ENCODE measurements around the gene THSD4.
"Not testable (repeated sequence)": the region's sequence is repeated elsewhere in the genome, so short reads cannot be mapped to it uniquely, and the experiment has no call there.

THSD4 gene

DNA sequence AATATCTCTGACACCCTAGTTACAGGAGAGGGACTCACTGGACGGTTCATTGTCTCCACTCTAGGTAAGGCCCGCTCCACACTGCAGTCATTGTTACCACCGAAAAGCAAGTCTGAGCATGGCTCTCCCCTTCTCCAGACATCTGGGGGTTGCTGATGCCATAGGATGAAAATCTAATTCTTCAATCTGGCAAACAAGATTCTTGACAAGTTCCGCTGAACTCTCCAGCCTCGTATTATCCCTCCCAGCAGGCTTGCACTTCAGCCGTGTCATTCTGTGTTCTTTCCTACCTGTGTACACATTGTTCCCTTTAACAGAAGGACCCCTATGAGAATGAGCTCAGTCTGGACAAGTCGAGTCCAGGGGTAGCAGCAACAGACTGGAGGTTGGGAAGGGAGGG, 542.8 kb downstream of the THSD4 start:
- DNase-seq (ENCODE audit: low spot score) = no peak

DNA sequence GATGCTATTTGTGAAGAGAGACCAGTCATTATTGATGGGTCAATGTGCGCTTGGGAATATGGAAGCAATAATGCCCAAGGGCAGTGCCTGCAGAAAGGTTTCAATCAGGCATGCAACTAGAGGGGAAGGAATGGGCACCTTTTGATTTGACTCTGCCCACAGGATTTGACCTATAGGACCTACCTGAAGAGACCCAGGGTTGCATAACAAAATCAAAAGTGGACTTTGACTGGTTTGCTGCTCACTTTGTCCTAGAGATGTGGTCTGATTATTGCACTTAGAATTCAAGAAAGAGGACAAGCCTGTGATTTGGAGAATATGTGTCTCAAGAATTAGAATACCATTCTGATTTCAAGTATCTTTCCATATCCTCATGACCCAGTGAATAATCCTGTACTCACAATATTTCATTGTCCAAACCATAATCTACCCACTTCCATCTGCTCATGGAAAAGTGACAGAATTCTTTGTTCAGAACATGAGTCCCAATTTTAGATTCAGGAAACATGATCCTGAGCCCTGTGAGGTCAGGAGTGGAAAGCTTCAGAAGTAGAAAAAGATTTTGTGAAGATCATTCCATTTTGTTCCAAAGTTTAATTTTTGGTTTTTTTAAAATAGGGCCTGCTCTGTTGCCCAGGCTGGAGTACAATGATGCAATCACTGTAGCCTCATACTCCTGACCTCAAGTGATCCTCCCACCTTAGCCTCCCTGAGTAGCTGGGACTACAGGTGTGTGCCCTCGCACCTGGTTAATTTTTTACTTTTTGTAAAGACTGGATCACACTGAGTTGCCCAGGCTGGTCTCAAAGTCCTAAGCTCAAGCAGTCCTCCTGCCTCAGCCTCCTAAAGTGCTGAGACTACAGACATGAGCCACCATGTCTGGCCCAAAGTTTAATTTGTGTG, 543.8 kb downstream of the THSD4 start:
- DNase-seq (ENCODE audit: low spot score) = no peak

DNA sequence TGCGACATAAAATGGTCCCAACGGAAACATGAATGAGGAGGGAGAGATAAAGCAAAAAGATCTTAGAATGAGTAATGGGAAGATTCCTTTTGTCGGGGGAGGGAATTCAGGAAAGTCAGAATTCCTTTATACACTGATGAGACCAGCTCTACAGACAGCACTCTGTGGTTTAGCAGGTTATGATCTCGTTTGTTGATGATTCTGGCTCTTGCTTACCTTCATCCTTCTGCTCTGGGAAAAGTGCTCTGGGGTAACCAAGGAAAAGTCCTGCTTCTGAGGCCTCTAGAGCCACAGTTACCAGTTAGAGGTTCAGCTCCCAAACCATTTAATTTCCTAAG, 544.4 kb downstream of the THSD4 start:
- DNase-seq (ENCODE audit: low spot score) = no peak

DNA sequence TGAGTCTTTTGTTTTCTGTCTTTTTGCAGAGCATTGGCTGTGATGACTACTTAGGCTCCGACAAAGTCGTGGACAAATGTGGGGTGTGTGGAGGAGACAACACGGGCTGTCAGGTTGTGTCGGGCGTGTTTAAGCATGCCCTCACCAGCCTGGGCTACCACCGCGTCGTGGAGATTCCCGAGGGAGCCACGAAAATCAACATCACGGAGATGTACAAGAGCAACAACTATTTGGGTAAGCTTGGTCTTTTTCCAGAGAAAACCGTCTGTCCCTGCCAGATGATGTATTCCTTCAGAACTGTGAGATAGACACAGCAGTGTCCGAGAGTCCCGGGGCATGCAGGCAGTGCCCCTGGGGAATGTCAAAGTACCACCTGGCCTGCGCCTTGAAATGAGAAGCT, 545.2 kb downstream of the THSD4 start:
- peak; percentile 37 for DNase-seq (ENCODE audit: low spot score)

DNA sequence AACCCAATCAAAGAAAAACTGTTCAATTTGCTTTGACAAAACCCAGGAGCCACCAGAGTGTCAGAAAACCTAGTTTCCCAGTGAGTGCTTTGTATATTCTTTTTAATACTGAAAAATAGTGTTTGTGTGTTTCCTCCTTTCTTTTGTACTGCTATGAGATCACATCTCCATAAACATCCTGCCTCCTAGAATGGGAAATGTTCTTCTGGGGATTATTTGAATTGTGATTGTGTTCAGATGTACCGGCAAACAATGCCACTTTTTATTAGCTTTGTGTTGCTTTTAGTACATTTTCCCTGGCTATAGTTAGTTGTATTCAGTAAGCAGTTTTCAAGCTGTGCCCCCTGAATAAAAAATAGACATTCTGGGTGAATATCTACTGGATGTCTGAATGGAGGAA, 547.0 kb downstream of the THSD4 start:
- DNase-seq (ENCODE audit: low spot score) = peak; percentile 60

DNA sequence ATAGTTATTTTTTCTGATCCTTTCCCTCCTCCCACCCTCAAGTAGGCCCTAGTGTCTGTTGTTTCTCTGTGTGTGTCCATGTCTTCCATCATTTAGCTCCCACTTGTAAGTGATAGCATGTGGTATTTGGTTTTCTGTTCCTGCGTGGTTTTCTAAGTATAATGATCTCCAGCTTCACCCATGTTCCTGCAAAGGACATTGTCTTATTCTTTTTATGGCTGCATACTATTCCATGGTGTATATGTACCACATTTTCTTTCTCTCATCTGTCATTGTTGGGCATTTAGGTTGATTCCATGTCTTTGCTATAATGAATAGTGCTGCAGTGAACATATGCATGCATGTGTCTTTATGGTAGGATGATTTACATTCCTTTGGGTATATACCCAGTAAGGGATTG, 549.4 kb downstream of the THSD4 start:
- no peak for DNase-seq (ENCODE audit: low spot score)

DNA sequence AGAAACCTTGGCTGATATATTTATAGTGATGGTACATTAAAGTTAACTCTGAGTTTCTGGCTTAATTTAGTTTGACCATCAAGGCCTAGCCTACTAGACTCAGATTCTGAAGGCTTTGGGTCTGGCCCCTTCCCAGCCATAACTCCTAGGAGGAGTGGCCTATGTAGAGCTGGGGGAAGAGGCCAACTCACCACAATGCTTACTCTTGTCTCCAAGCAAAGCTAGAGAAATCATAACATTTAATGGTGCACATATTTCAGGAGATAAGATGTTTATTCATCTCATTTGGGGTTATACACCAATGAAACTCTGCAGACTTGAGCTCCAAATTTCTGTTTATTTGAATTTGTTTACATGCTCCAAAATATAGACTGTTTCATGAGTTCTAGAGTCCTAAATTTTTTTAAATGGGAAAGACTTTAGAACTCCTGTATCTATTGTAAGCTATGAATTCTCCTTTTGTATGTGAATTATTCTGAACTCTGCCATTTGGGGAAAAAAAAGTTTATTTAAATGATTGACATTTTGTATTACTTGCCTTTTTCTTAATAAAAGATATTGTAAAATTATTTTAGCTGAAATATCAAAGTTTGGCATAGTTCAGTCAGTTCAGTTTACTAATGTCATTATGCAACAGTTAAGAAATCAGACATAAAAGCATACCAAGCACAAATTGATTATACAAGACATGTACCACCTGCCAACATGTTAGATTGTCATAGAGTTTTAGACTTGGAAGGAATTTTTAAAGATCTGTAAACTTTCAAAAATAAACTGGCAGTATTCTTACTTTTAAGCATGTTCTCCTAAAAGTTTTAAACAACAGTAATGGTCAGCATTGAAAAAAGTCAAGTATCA, 551.7 kb downstream of the THSD4 start:
- DNase-seq (ENCODE audit: low spot score) = no peak

DNA sequence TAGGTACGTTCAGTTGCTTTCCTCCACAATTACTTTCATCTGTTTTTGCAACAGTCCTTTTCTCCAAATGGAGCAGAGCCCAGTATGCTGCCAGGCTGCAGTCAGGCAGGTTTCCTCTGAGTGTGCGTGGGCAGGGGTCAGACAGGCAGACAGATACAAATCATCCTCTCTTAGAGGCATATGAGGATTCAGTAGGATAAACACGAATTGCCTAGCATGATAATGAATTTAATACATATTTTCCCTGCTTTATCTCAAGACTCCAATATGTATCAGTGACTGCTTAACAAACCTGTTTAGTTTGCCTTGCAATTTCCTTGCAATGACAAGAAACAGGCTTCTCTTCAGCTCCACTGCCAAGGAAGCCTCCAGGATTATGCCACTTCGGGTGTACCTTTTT, 554.4 kb downstream of the THSD4 start:
- DNase-seq (ENCODE audit: low spot score) = no peak

DNA sequence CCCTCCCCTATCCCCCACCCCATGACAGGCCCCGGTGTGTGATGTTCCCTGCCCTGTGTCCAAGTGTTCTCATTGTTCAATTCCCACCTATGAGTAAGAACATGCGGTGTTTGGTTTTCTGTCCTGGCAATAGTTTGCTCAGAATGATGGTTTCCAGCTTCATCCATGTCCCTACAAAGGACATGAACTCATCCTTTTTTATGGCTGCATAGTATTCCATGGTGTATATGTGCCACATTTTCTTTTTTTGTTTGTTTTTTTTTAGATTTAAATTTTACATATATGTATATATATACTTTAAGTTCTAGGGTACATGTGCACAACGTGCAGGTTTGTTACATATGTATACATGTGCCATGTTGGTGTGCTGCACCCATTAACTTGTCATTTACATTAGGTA, 555.0 kb downstream of the THSD4 start:
- DNase-seq (ENCODE audit: low spot score) = not testable (repeated sequence)

DNA sequence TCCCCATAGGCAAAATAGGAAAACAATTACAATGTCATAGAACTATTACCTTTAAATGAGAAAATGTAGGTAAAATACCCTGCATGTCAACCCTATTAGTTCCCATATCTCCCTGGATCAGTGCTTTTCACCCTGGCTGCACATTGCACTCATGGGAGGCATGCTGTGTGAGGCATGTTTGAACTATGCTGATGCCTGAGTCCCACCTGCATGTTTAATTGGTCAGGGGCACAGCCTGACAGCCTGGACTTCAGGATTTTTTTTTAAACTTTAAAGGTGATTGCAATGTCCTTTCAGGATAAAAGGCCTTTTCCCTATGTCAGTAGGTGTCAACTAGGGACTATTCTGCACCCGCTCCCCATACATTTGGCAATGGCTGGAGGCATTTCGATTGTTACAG, 559.1 kb downstream of the THSD4 start:
- DNase-seq (ENCODE audit: low spot score) = no peak

DNA sequence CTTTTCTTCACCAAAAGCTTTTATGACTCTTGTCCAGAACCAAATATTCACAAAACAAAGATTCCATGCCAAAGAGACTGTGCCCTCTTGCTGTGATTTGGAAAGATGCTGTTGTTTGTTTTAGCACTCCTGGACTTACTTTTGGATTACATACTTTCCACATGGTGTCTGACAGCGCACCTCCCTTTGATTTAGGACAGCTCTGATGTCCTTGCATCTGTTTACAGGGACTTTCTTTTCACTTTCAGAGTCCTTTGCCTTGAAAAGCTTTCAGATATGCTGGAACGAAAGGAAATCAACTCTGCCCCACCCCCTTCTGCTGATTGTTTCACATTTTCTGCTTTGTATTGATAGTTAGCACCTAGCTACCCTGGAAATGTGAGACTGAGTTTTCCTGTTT, 562.1 kb downstream of the THSD4 start:
- no peak for DNase-seq (ENCODE audit: low spot score)

DNA sequence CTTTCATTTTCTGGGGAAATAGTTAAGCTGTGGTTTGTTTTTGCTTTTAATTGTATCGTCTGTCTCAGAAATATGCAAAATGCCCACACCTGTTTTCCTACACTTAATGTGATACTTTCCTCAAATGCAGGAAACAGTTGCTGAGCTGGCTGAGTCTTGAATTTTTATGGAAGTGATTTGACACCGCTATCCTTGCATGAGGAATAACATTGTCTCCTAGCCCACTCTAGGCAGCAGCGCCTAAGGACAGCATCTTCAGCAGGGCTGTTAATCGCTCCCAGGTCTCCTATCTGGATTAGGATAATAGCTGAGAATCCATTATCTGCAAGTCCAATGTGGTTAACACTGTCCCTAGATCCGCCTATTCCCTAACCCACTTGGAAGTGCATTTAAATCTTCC, 562.5 kb downstream of the THSD4 start:
- no peak for DNase-seq (ENCODE audit: low spot score)

DNA sequence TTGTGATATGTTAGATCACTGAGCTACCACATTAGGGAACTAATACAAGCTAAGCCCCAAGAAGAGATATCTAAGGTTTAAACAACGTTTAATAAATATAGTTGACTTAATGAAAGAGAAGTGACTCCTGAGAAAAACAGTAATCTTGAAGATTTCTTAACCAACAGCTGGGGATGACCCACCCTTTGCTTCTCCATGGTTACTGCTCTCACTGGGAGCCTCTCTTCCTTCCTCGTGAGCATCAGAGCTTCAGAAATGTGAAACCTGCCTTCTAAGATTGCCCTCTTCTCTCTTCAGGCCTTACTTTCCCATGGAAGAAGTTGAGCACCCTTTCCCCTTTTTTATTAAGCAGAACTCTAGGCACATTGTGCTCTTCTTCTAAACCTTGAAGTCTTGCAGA, 562.9 kb downstream of the THSD4 start:
- DNase-seq (ENCODE audit: low spot score) = no peak

DNA sequence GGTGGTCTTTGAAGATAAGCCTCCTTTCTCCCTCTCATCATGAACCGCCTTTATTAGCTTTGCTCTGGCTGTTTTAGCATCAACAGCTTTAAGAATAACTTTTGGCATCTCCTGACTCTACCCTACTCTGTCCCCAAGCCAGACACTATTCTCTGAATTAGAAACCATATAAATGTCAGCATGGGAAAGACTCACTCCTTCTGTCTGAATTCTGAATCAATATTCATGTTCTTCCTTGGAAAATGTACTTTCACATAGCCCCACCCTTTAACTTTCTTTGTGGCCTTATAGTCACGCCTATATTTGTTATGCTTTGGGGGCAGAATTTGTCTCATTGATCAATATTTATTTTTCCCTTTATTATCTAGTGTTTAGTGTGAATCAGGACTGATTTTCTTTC, 563.3 kb downstream of the THSD4 start:
- DNase-seq (ENCODE audit: low spot score) = no peak

DNA sequence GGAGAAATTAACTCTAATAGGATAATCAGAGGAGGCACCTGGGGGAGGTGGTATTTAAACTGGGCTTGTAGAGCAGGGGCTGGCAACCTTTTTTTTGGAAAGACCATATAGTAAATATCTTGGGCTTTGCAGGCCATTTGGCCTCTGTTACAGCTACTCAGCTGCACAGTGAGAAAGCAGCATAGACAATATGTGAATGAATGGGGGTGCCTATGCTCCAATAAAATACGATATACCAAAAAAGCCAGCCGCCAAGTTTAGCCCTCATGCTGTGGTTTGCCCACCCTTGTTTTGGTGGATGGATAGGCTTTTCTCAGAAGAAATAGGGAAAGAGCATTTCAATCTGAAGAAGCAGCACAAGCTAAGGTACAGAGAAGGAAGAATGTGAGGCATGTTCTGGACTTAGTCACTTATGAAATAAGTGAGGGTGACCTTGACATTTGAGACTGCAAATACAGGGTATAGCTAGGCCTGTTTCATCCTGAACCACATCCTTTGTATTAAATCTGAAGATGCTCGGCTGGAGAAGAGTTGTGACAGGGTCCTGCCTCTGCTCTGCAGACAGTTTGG, 564.0 kb downstream of the THSD4 start:
- DNase-seq (ENCODE audit: low spot score) = no peak

DNA sequence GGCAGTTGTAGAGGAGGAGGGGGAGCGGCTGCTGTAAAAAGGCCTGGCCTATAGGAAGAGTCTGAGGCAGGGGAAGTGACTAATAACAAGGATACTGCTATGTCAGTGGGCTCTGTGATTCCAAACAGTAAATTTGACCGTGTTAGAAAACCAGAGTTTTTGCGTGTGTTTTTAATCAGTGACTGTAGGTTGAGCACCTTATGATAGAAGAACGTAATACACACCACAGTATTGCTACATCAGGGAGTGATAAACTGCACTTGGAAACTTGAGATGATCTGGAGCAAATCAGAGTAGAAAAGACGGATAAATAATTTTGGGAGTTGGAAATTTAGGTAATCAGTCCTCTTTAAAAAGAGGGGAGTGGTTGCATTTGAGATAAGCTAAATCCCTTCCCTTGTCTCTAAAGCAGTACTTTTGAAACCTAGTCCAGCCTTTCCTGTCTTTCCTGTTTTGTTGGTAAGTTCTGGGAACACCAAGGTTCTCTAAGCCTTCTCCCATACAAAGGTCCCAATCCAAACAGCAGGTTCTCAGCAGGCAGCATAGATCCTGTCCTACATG, 564.6 kb downstream of the THSD4 start:
- no peak for DNase-seq (ENCODE audit: low spot score)

DNA sequence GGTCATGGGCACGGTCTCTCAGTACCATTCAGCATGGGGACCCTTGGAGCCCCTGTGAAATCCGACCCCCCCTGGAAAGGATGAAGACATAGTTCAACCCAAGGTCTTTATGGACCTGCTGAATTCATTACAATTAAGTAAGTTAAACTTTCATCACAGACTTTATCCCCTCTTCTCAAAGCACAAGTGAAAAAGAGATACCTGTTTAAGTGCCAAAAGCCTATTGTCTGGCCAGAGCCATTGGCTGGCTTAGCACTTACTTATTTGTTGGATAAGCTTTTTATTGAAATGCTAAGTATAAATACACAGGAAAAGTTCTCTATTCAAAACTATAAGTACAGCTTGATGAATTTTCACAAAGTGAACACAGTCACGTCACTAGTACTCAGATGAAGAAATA, 566.7 kb downstream of the THSD4 start:
- no peak for DNase-seq (ENCODE audit: low spot score)

DNA sequence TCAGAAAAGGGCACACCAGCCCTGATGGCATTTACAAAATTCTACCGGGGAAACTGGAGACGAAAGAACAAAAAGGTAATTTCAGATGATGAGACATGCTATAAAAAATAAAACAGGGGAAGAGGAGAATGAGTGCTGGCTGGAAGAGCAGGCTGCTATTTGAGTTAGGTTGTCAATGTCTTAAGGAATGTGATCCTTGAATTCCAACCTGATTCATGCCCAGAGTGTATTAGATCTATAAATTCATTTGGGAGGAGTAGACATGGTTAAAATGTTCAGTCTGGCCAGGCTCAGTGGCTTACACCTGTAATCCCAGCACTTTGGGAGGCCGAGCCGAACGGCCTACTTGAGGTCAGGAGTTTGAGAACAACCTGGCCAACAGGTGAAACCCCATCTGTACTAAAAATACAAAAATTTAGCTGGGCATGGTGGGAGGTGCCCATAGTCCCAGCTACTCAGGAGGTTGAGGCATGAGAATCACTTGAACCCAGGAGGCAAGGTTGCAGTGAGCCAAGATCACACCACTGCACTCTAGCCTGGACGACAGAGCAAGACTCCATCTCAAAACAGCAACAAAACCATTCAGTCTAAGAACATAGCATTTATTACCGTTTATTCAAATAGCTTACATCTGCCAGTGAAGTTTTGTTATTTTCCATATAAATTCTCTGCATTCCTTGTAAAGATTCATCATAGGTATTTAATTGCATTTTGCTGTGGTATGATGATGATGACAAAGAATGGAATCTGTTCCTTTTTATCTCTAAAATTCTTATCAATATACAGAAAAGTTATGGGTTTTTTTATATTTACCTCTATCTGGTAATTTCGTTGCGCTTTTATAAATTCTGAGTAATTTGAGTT, 568.4 kb downstream of the THSD4 start:
- no peak for DNase-seq (ENCODE audit: low spot score)

DNA sequence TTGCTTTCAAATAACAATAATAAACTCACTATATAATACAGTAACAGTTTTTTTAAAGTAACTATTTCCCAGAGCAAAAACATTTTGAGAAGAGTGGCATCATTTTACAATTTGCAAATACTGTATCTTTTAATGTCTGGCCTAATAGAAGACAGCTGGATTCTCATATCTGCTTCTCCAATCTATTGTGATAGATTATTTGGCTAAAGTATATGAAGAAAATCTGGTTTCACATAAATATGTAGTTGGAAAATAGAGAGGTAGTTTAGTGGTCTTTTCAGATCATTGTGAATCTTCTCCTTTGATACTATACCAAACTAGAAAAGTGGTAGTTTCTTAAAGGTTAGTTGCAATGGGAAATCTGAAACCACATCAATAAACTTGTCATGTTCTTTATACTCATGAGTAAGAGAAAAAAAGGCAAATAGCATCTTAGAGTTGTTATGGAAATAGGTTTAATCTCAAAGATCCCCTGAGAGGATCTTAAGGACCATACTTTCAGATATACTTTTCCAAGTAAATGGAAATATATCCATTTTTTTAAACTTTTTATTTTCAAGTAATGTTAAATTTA, 570.2 kb downstream of the THSD4 start:
- DNase-seq (ENCODE audit: low spot score) = no peak

DNA sequence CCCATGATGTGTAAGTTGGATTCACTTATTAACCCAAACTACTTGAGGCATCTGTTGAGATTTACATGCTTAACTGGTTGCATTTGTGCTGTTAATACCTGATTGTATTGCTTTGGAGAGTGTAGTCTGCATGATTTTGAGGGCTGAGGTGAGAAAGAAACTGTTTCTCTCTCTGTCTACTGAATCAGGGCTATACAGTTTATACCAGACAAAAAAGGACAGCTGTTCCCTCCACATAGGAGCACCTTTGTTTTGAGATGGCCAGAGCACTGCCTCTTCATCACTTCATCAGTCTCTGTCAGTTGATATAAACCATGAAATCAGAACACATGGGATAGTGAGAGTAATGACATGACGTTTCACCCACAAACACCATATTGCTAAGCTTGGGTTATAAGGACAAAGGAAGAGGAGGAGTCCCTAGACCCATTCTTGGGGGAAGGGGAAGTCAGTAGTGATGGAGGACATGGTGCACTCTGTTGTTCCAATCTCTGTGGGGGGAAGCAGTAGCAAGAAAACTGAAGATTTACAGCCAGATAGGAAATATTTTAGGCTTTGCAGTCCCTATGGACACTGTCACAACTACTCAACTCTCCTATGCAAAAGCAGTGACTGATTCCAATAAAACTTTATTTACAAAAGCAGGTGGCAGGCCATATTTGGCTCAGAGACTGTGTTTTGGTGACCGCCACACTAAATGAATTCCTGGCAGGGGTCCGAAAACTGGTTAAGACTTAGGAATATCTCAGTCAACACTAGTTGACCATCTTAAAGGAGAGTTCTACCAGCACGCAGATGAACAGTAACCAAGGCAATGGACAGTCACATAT, 571.2 kb downstream of the THSD4 start:
- no peak for DNase-seq (ENCODE audit: low spot score)
